GM12872 (cell line): ENCODE measurements around the gene COPS8.

Source experiments
- CTCF ChIP-seq: IDR thresholded peaks from 3 replicates; pipeline ENCODE4 v1.5.1; 2011; ENCODE audit warnings: low read depth, mild to moderate bottlenecking, low read length, moderate library complexity; ENCODE audit not compliant: insufficient read depth

Gene COPS8

GRCh38 chr2:237137626-237138323, 52.1 kb downstream of the COPS8 start:
- TF ChIP-seq CTCF: no peak

GRCh38 chr2:237139123-237139675, 53.5 kb downstream of the COPS8 start:
- TF ChIP-seq CTCF: no peak

- TF ChIP-seq CTCF: no peak
Measured at GRCh38 chr2:237140689-237141285, 55.1 kb downstream of the COPS8 start.

- no peak for TF ChIP-seq CTCF
Measured at GRCh38 chr2:237141571-237142051, 55.9 kb downstream of the COPS8 start.

- TF ChIP-seq CTCF: no peak
Measured at GRCh38 chr2:237143118-237143517, 57.4 kb downstream of the COPS8 start.

GRCh38 chr2:237143676-237144440, 58.2 kb downstream of the COPS8 start:
- no peak for TF ChIP-seq CTCF

GRCh38 chr2:237144516-237144915, 58.8 kb downstream of the COPS8 start:
- TF ChIP-seq CTCF: no peak
